Gastroesophageal sphincter (tissue), 4 donors: ENCODE measurements around the gene MSH3. TPM values are rescaled to one million over a fixed set of nuclear protein-coding genes. Genes with fewer than 3 reads are reported as not detected.

Source experiments
- ATAC-seq: fragments of 150-250 bp; one replicate; pipeline ENCODE4 v1.9.1; 2016; ENCODE audit warnings: mild to moderate bottlenecking, moderate library complexity
- H3K27ac ChIP-seq, 4 donors: fragments of 200-600 bp; sonication (generic) in 3 of 4; 1 replicate in 3 of 4; 2 replicates in 1 of 4; pipeline ENCODE4 v1.5.1; 2016 to 2019
- H3K27me3 ChIP-seq: fragments of 200-600 bp; sonication (generic); one replicate; pipeline ENCODE4 v1.5.1; 2019
- H3K36me3 ChIP-seq, 2 donors: fragments of 200-600 bp; sonication (generic); one replicate each; pipeline ENCODE4 v1.5.1; 2019; ENCODE audit warnings: control low read depth in 1 of 2
- H3K4me1 ChIP-seq, 3 donors: fragments of 200-600 bp; sonication (generic); 1 replicate in 2 of 3; 2 replicates in 1 of 3; pipeline ENCODE4 v1.5.1; 2016 to 2019; ENCODE audit warnings: control low read depth in 2 of 3
- H3K4me3 ChIP-seq, 2 donors: fragments of 200-600 bp; sonication (generic); one replicate each; pipeline ENCODE4 v1.5.1; 2019; ENCODE audit warnings: mild to moderate bottlenecking in 1 of 2, moderate library complexity in 1 of 2
- H3K9me3 ChIP-seq, 3 donors: fragments of 200-600 bp; sonication (generic); one replicate each; pipeline ENCODE4 v1.5.1; 2017 to 2019; ENCODE audit warnings: control low read depth in 2 of 3
- CTCF ChIP-seq, 4 experiments: fragments of 200-600 bp in 2 of 4; fragments of 450-650 bp in 2 of 4; sonication (generic) in 1 of 4; IDR thresholded peaks; one replicate each; pipeline ENCODE4 v1.5.1; 2017 to 2019; ENCODE audit warnings: antibody characterized with exemption in 4 of 4, mild to moderate bottlenecking in 2 of 4, moderate library complexity in 2 of 4
- EP300 ChIP-seq: sonication (generic); formaldehyde crosslinking; IDR thresholded peaks from one replicate; pipeline ENCODE4 v1.6.1; 2017; ENCODE audit warnings: antibody characterized with exemption, mild to moderate bottlenecking
- POLR2A ChIP-seq, 2 donors: fragments of 450-650 bp; IDR thresholded peaks; one replicate each; pipeline ENCODE4 v1.6.1; 2017; ENCODE audit warnings: antibody characterized with exemption in 2 of 2, mild to moderate bottlenecking in 2 of 2, moderate library complexity in 1 of 2
- POLR2AphosphoS5 ChIP-seq: sonication (generic); formaldehyde crosslinking; IDR thresholded peaks from one replicate; pipeline ENCODE4 v1.6.1; 2017; ENCODE audit warnings: antibody characterized with exemption
- WGBS, 2 donors: methylation state at CpG; one replicate each; pipeline ENCODE4 v1.1.5; 2018; ENCODE audit warnings: low coverage in 1 of 2; 5-methylcytosine and 5-hydroxymethylcytosine counted together
- total RNA-seq, 4 donors: library from RNA; depleted of rRNA; stranded (reverse); fragments of >200 nt; gene quantifications; one replicate each; pipeline ENCODE4 v1.1.0, GENCODE V29; 2016

Gene MSH3
- total RNA-seq, 4 donors from 2014 or later: 10.7 to 14.0 (median 12.0) TPM

- no peak for ATAC-seq
- 75 to 96% methylated on average over 5 of the region's 5 CpGs for WGBS, 2 donors
- Histone ChIP-seq H3K9me3 (no peaks in the 10 kb centered on the region), H3K4me1 (no peaks in the 10 kb centered on the region), H3K27me3 (no peaks in the 10 kb centered on the region), H3K4me3 (no peak overlapping the region), H3K36me3 (peaks cover 4 to 30% of the 10 kb centered on the region in 2 donors), H3K27ac (no peak overlapping the region)
- TF ChIP-seq EP300: no peak
- TF ChIP-seq POLR2AphosphoS5: no peak
- TF ChIP-seq POLR2A (IDR thresholded peaks at IDR 0.05): no peak
- TF ChIP-seq CTCF (IDR thresholded peaks at IDR 0.05): no peak
Measured at GRCh38 chr5:80713631-80714030, 59.2 kb downstream of the MSH3 start.

- Histone ChIP-seq H3K4me1 (no peaks in the 10 kb centered on the region), H3K27ac (no peak overlapping the region), H3K4me3 (no peak overlapping the region), H3K9me3 (no peaks in the 10 kb centered on the region), H3K27me3 (no peaks in the 10 kb centered on the region), H3K36me3 (peaks cover 4 to 36% of the 10 kb centered on the region in 2 donors)
- TF ChIP-seq EP300 (no peak), POLR2A (IDR thresholded peaks at IDR 0.05) (no peak), CTCF (IDR thresholded peaks at IDR 0.05) (no peak), POLR2AphosphoS5 (no peak)
- 71 to 81% methylated on average over 3 to 5 of the region's 5 CpGs for WGBS, 2 donors
- no peak for ATAC-seq
Measured at GRCh38 chr5:80714570-80715298, 60.3 kb downstream of the MSH3 start.

GRCh38 chr5:80715887-80716286, 61.4 kb downstream of the MSH3 start:
- no peak for ATAC-seq
- TF ChIP-seq POLR2A (IDR thresholded peaks at IDR 0.05) (no peak), POLR2AphosphoS5 (no peak), CTCF (IDR thresholded peaks at IDR 0.05) (no peak), EP300 (no peak)
- Histone ChIP-seq H3K27ac (no peak overlapping the region), H3K36me3 (peaks cover 0 to 40% of the 10 kb centered on the region in 2 donors), H3K27me3 (no peaks in the 10 kb centered on the region), H3K4me3 (no peak overlapping the region), H3K9me3 (no peaks in the 10 kb centered on the region), H3K4me1 (no peaks in the 10 kb centered on the region)
- 91 to 100% methylated on average over 1 of the region's 2 CpGs for WGBS, 2 donors

GRCh38 chr5:80720181-80720580, 65.7 kb downstream of the MSH3 start:
- Histone ChIP-seq H3K9me3 (no peaks in the 10 kb centered on the region), H3K27me3 (no peaks in the 10 kb centered on the region), H3K36me3 (peaks cover 0 to 19% of the 10 kb centered on the region in 2 donors), H3K4me3 (no peak overlapping the region), H3K27ac (no peak overlapping the region), H3K4me1 (no peaks in the 10 kb centered on the region)
- WGBS, 2 donors: 79 to 100% methylated on average over 1 to 2 of the region's 2 CpGs
- TF ChIP-seq POLR2AphosphoS5 (no peak), POLR2A (IDR thresholded peaks at IDR 0.05) (no peak), CTCF (IDR thresholded peaks at IDR 0.05) (no peak), EP300 (no peak)
- ATAC-seq: no peak

- Histone ChIP-seq H3K9me3 (no peaks in the 10 kb centered on the region), H3K4me1 (no peaks in the 10 kb centered on the region), H3K27ac (no peak overlapping the region), H3K27me3 (no peaks in the 10 kb centered on the region), H3K36me3 (peaks cover 0 to 46% of the 10 kb centered on the region in 2 donors), H3K4me3 (no peak overlapping the region)
- WGBS, 2 donors: 90 to 96% methylated on average over 6 to 7 of the region's 7 CpGs
- no peak for TF ChIP-seq POLR2A (IDR thresholded peaks at IDR 0.05)
- TF ChIP-seq CTCF (IDR thresholded peaks at IDR 0.05): no peak
- TF ChIP-seq POLR2AphosphoS5: no peak
- TF ChIP-seq EP300: no peak
- no peak for ATAC-seq
Measured at GRCh38 chr5:80722916-80723315, 68.5 kb downstream of the MSH3 start.
